OCI-LY7 (cell line): Measurements from ENCODE around the gene CORO1C.

Experiments
- CTCF ChIP-seq: fragments of 200-600 bp; sonication (generic); conservative IDR thresholded peaks from 2 replicates; pipeline ENCODE4 v1.5.1; 2014; ENCODE audit warnings: mild to moderate bottlenecking, antibody characterized with exemption, low read length, moderate library complexity, mixed read lengths
- EZH2phosphoT487 ChIP-seq: fragments of 200-600 bp; sonication (generic); IDR thresholded peaks from 2 replicates; pipeline ENCODE4 v1.6.1; 2018; ENCODE audit warnings: low read depth, borderline replicate concordance, mild to moderate bottlenecking, mixed run types, antibody characterized with exemption, low read length, moderate library complexity, mixed read lengths

- TF ChIP-seq CTCF (no peak; the same call in 1 of the 2 replicates), EZH2phosphoT487 (no peak)
These were observed 100.7 kb downstream of the CORO1C start for GRCh38 chr12:108630481-108631207.
